HEK293T (cell line): ENCODE data around the gene HIVEP3.

Source experiments
- ARNT ChIP-seq: fragments of 450-650 bp; IDR thresholded peaks from 2 replicates; pipeline ENCODE4 v1.6.1; 2017; ENCODE audit warnings: mild to moderate bottlenecking
- BHLHE40 ChIP-seq: fragments of 450-650 bp; IDR thresholded peaks from 2 replicates; pipeline ENCODE4 v1.6.1; 2016; ENCODE audit warnings: mild to moderate bottlenecking, moderate library complexity, borderline replicate concordance
- CTBP1 ChIP-seq: fragments of 450-650 bp; IDR thresholded peaks from 2 replicates; pipeline ENCODE4 v1.6.1; 2016; ENCODE audit warnings: borderline replicate concordance
- ELF4 ChIP-seq: fragments of 450-650 bp; IDR thresholded peaks from 2 replicates; pipeline ENCODE4 v1.6.1; 2017; ENCODE audit warnings: antibody characterized with exemption
- FOXM1 ChIP-seq: fragments of 450-650 bp; IDR thresholded peaks from 2 replicates; pipeline ENCODE4 v1.6.1; 2017; ENCODE audit warnings: mild to moderate bottlenecking, borderline replicate concordance
- HDGF ChIP-seq: fragments of 450-650 bp; IDR thresholded peaks from 2 replicates; pipeline ENCODE4 v1.6.1; 2017; ENCODE audit warnings: antibody characterized with exemption, borderline replicate concordance
- SP1 ChIP-seq: fragments of 450-650 bp; IDR thresholded peaks from 2 replicates; pipeline ENCODE4 v1.6.1; 2017
- SUZ12 ChIP-seq: fragments of 450-650 bp; IDR thresholded peaks from 2 replicates; pipeline ENCODE4 v1.6.1; 2016; ENCODE audit warnings: mild to moderate bottlenecking
- ZNF384 ChIP-seq: fragments of 450-650 bp; IDR thresholded peaks from 2 replicates; pipeline ENCODE4 v1.6.1; 2016
- TF ChIP-seq, protein P1 (sequence below): fragments of 450-650 bp; IDR thresholded peaks from 2 replicates; pipeline ENCODE4 v1.6.1; 2016

GRCh38 chr1:41888756-41889155, 30.0 kb downstream of the HIVEP3 start:
- TF ChIP-seq FOXM1 (no peak), SP1 (no peak), ARNT (no peak), ELF4 (no peak), SUZ12 (no peak), BHLHE40 (no peak), HDGF (no peak), ZNF384 (no peak), CTBP1 (no peak)
- TF ChIP-seq, protein P1, sequence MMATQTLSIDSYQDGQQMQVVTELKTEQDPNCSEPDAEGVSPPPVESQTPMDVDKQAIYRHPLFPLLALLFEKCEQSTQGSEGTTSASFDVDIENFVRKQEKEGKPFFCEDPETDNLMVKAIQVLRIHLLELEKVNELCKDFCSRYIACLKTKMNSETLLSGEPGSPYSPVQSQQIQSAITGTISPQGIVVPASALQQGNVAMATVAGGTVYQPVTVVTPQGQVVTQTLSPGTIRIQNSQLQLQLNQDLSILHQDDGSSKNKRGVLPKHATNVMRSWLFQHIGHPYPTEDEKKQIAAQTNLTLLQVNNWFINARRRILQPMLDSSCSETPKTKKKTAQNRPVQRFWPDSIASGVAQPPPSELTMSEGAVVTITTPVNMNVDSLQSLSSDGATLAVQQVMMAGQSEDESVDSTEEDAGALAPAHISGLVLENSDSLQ, result no peak
